NCI-H345 treated with DMSO at 0.1 percent for 48 hours (cell line): ENCODE measurements around the gene CTR9.

ENCODE experiments used
- DNase-seq: peaks from one replicate; lab custom pipeline; 2025; ENCODE audit not compliant: unreplicated experiment; lab: John Stamatoyannopoulos, UW

The CTR9 gene

GRCh38 chr11:10742460-10743208, 8.4 kb upstream of the CTR9 start:
- DNase-seq = no peak

GRCh38 chr11:10743354-10744000, 7.6 kb upstream of the CTR9 start:
- DNase-seq = no peak

GRCh38 chr11:10744206-10744605, 6.8 kb upstream of the CTR9 start:
- DNase-seq = no peak

- DNase-seq = no peak
These were observed 4.2 kb upstream of the CTR9 start for GRCh38 chr11:10746871-10747270.

- no peak for DNase-seq
These were observed 3.3 kb upstream of the CTR9 start for GRCh38 chr11:10747733-10748132.

GRCh38 chr11:10749476-10749875, 1.6 kb upstream of the CTR9 start:
- no peak for DNase-seq

GRCh38 chr11:10751581-10751940, 515 bp downstream of the CTR9 start:
- no peak for DNase-seq

- no peak for DNase-seq
These were observed 1.0 kb downstream of the CTR9 start for GRCh38 chr11:10752061-10752460.

GRCh38 chr11:10752486-10752885, 1.4 kb downstream of the CTR9 start:
- no peak for DNase-seq

- DNase-seq = no peak
These were observed 7.9 kb downstream of the CTR9 start for GRCh38 chr11:10758957-10759356.

GRCh38 chr11:10761085-10761698, 10.1 kb downstream of the CTR9 start:
- no peak for DNase-seq

- DNase-seq = no peak
These were observed 11.1 kb downstream of the CTR9 start for GRCh38 chr11:10762185-10762584.

- no peak for DNase-seq
These were observed 11.9 kb downstream of the CTR9 start for GRCh38 chr11:10762913-10763421.

- no peak for DNase-seq
These were observed 12.7 kb downstream of the CTR9 start for GRCh38 chr11:10763766-10764165.

GRCh38 chr11:10764412-10764811, 13.4 kb downstream of the CTR9 start:
- DNase-seq = no peak

- no peak for DNase-seq
These were observed 19.7 kb downstream of the CTR9 start for GRCh38 chr11:10770626-10771254.

GRCh38 chr11:10771457-10771856, 20.4 kb downstream of the CTR9 start:
- no peak for DNase-seq

- DNase-seq = no peak
These were observed 23.8 kb downstream of the CTR9 start for GRCh38 chr11:10774811-10775210.

- DNase-seq = no peak
These were observed 26.3 kb downstream of the CTR9 start for GRCh38 chr11:10777393-10777793.

- no peak for DNase-seq
These were observed 26.8 kb downstream of the CTR9 start for GRCh38 chr11:10777806-10778205.

GRCh38 chr11:10778217-10778970, 27.3 kb downstream of the CTR9 start:
- DNase-seq = no peak
